ENCODE data around the gene MAP3K7CL. TPM values are rescaled to one million over a fixed set of nuclear protein-coding genes. Genes with fewer than 3 reads are reported as not detected.

The MAP3K7CL gene
- total RNA-seq, 1 donor from 2014 or later = 1.2 TPM

DNA sequence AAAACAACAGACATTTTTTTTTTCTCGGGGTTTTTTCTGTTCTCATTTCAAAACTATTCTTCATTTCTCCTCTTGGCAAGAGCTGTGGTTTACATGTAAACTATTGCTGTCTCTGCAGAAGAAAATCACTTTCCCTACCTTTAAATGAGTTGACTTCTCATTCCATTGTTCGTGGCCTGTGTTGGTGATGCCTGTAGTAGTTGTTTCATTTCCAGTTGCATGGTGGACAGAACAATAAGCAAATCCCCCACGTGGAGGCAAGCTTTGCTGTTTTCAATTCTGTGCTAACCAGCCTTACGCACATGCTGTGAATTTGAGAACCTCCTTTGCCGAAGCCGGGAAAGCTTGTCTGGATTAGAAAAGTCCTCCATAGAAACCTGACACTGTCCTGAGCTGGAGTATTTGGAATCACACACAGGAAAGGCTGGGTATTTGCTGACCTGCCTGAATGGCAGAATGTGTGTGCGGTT is 26.2 kb upstream of the MAP3K7CL start:
- no peaks in the 10 kb centered on the region for H3K4me1 Mint-ChIP-seq (ENCODE audit: low read depth)
- peaks cover 2% of the 10 kb centered on the region for H3K9me3 Mint-ChIP-seq (ENCODE audit: low read depth)
- TF ChIP-seq CTCF (IDR thresholded peaks at IDR 0.05; ENCODE audit: unreplicated experiment) = no peak
- no peak overlapping the region for H3K4me3 Mint-ChIP-seq (ENCODE audit: low read depth)
- H3K36me3 Mint-ChIP-seq (ENCODE audit: insufficient read depth) = no peaks in the 10 kb centered on the region
- H3K27ac Mint-ChIP-seq = no peak overlapping the region
- no peaks in the 10 kb centered on the region for H3K27me3 Mint-ChIP-seq
- DNase-seq (ENCODE audit: low spot score, unreplicated experiment) = no peak

DNA sequence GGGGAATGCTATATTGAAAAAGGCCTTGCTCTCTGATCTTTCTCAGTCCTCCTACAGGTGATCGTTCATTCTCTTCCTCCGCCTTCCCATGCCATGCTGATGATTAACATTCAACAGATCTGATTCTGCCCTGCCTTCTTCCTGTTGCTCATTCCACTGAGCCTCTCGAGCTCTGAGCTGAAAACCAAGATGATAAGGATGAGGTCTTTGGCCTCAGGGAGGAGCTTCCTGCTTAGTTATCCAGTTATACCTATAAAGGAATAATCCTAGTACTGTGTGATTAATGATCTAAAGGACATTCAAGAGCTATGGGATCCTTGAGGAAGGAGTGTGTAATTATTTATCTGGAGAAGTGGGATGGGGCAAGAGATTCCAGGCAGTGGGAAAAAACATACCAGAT is 25.2 kb upstream of the MAP3K7CL start:
- no peak for TF ChIP-seq CTCF (IDR thresholded peaks at IDR 0.05; ENCODE audit: unreplicated experiment)
- no peaks in the 10 kb centered on the region for H3K36me3 Mint-ChIP-seq (ENCODE audit: insufficient read depth)
- H3K27me3 Mint-ChIP-seq = no peaks in the 10 kb centered on the region
- DNase-seq (ENCODE audit: low spot score, unreplicated experiment) = no peak
- H3K4me1 Mint-ChIP-seq (ENCODE audit: low read depth) = no peaks in the 10 kb centered on the region
- H3K4me3 Mint-ChIP-seq (ENCODE audit: low read depth) = no peak overlapping the region
- H3K27ac Mint-ChIP-seq = no peak overlapping the region
- H3K9me3 Mint-ChIP-seq (ENCODE audit: low read depth) = no peaks in the 10 kb centered on the region

DNA sequence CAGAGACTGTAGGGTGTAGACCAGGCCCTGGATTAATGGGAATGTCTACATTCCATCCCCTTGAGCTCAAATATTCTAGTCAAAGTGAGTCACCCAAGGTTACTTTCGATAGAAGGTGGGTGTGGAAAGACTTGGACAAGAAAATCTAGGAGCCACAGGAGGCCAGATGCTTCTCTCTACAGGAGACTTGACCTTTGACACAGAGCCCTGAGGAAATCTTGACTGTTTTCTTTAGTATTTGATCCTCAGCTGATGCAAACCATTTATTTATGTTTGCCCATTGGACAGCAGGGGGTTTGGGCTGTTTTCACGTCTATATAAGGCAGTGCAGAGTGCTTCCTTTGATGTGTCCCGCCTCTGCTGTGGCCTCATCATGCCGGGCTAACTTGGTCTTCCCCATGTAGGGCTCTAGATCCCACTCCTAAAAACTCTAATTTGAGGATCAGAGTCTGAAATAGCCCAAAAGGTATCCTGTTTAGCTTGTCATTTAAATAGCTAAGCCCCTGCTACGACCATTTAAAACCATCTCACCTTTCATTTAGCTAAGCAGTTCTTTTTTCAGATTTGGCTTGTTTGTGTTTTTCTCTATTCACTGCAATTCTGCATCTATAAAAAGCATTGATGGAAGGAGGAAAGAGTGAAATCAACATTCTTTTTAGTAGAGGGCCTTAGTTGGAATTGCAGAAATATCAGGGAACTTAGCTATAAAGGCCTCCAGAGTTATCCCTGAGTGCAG is 15.5 kb upstream of the MAP3K7CL start:
- TF ChIP-seq CTCF (IDR thresholded peaks at IDR 0.05; ENCODE audit: unreplicated experiment) = no peak
- no peak overlapping the region for H3K27ac Mint-ChIP-seq
- H3K4me1 Mint-ChIP-seq (ENCODE audit: low read depth) = no peaks in the 10 kb centered on the region
- DNase-seq (ENCODE audit: low spot score, unreplicated experiment) = no peak
- no peak overlapping the region for H3K4me3 Mint-ChIP-seq (ENCODE audit: low read depth)
- H3K27me3 Mint-ChIP-seq = no peaks in the 10 kb centered on the region
- H3K36me3 Mint-ChIP-seq (ENCODE audit: insufficient read depth) = no peaks in the 10 kb centered on the region
- no peaks in the 10 kb centered on the region for H3K9me3 Mint-ChIP-seq (ENCODE audit: low read depth)

GRCh38 chr21:29115899-29116298 is 14.5 kb upstream of the MAP3K7CL start:
- H3K27me3 Mint-ChIP-seq = no peaks in the 10 kb centered on the region
- H3K4me3 Mint-ChIP-seq (ENCODE audit: low read depth) = no peak overlapping the region
- H3K4me1 Mint-ChIP-seq (ENCODE audit: low read depth) = no peaks in the 10 kb centered on the region
- TF ChIP-seq CTCF (IDR thresholded peaks at IDR 0.05; ENCODE audit: unreplicated experiment) = no peak
- H3K9me3 Mint-ChIP-seq (ENCODE audit: low read depth) = no peaks in the 10 kb centered on the region
- no peaks in the 10 kb centered on the region for H3K36me3 Mint-ChIP-seq (ENCODE audit: insufficient read depth)
- no peak overlapping the region for H3K27ac Mint-ChIP-seq
- no peak for DNase-seq (ENCODE audit: low spot score, unreplicated experiment)

- H3K4me3 Mint-ChIP-seq (ENCODE audit: low read depth) = no peak overlapping the region
- no peaks in the 10 kb centered on the region for H3K4me1 Mint-ChIP-seq (ENCODE audit: low read depth)
- no peak for TF ChIP-seq CTCF (IDR thresholded peaks at IDR 0.05; ENCODE audit: unreplicated experiment)
- H3K27me3 Mint-ChIP-seq = no peaks in the 10 kb centered on the region
- H3K27ac Mint-ChIP-seq = no peak overlapping the region
- no peaks in the 10 kb centered on the region for H3K36me3 Mint-ChIP-seq (ENCODE audit: insufficient read depth)
- no peaks in the 10 kb centered on the region for H3K9me3 Mint-ChIP-seq (ENCODE audit: low read depth)
- DNase-seq (ENCODE audit: low spot score, unreplicated experiment) = no peak
Observed at GRCh38 chr21:29117372-29117955, 13.0 kb upstream of the MAP3K7CL start.
